ENCODE results near the gene SEMA4D.
A peak's percentile ranks its signal among the peaks of the same experiment; 100 is the strongest.

The SEMA4D gene

GRCh38 chr9:89360465-89360864 lies 137.4 kb downstream of the SEMA4D start:
- Histone ChIP-seq H4K20me1 (ENCODE audit: insufficient read depth) (no peaks in the 10 kb centered on the region), H3K4me3 (IDR thresholded peaks at IDR 0.05; ENCODE audit: insufficient read depth, low read depth, low read length) (no peak overlapping the region), H3K27ac (peak overlapping the region; percentile 12; the same call in 1 of the 2 replicates), H2AFZ (ENCODE audit: low read depth) (no peak overlapping the region), H3K4me1 (ENCODE audit: low read depth, poor library complexity, severe bottlenecking) (no peaks in the 10 kb centered on the region), H3K27me3 (ENCODE audit: insufficient read depth, low read depth) (no peaks in the 10 kb centered on the region), H3K4me2 (no peak overlapping the region), H3K36me3 (ENCODE audit: insufficient read depth) (peaks cover 3% of the 10 kb centered on the region; the same call in 1 of the 2 replicates), H3K9ac (no peak overlapping the region), H3K79me2 (ENCODE audit: insufficient read depth, low read depth) (no peaks in the 10 kb centered on the region)
- TF ChIP-seq CTCF (conservative IDR thresholded peaks at IDR 0.05; ENCODE audit: low read depth, low read length): no peak

GRCh38 chr9:89359751-89360261 lies 138.1 kb downstream of the SEMA4D start:
- Histone ChIP-seq H3K27ac (no peak overlapping the region), H3K4me3 (IDR thresholded peaks at IDR 0.05; ENCODE audit: insufficient read depth, low read depth, low read length) (no peak overlapping the region), H3K27me3 (ENCODE audit: insufficient read depth, low read depth) (no peaks in the 10 kb centered on the region), H3K4me2 (no peak overlapping the region), H3K9ac (no peak overlapping the region), H3K4me1 (ENCODE audit: low read depth, poor library complexity, severe bottlenecking) (no peaks in the 10 kb centered on the region), H3K79me2 (ENCODE audit: insufficient read depth, low read depth) (no peaks in the 10 kb centered on the region), H4K20me1 (ENCODE audit: insufficient read depth) (no peaks in the 10 kb centered on the region), H3K36me3 (ENCODE audit: insufficient read depth) (peaks cover 3% of the 10 kb centered on the region; the same call in 1 of the 2 replicates), H2AFZ (ENCODE audit: low read depth) (no peak overlapping the region)
- no peak for TF ChIP-seq CTCF (conservative IDR thresholded peaks at IDR 0.05; ENCODE audit: low read depth, low read length)

- H3K79me2 ChIP-seq (ENCODE audit: insufficient read depth, low read depth): no peaks in the 10 kb centered on the region
- H3K27ac ChIP-seq: no peak overlapping the region
- no peak overlapping the region for H3K4me3 ChIP-seq (IDR thresholded peaks at IDR 0.05; ENCODE audit: insufficient read depth, low read depth, low read length)
- H2AFZ ChIP-seq (ENCODE audit: low read depth): no peak overlapping the region
- no peak for TF ChIP-seq CTCF (conservative IDR thresholded peaks at IDR 0.05; ENCODE audit: low read depth, low read length)
- H3K36me3 ChIP-seq (ENCODE audit: insufficient read depth): peaks cover 3% of the 10 kb centered on the region; the same call in 1 of the 2 replicates
- H4K20me1 ChIP-seq (ENCODE audit: insufficient read depth): no peaks in the 10 kb centered on the region
- no peaks in the 10 kb centered on the region for H3K27me3 ChIP-seq (ENCODE audit: insufficient read depth, low read depth)
- H3K9ac ChIP-seq: no peak overlapping the region
- H3K4me1 ChIP-seq (ENCODE audit: low read depth, poor library complexity, severe bottlenecking): no peaks in the 10 kb centered on the region
- H3K4me2 ChIP-seq: no peak overlapping the region
Observed at GRCh38 chr9:89358985-89359384, 138.9 kb downstream of the SEMA4D start.

GRCh38 chr9:89358376-89358916 lies 139.5 kb downstream of the SEMA4D start:
- no peak for TF ChIP-seq CTCF (conservative IDR thresholded peaks at IDR 0.05; ENCODE audit: low read depth, low read length)
- H3K79me2 ChIP-seq (ENCODE audit: insufficient read depth, low read depth): no peaks in the 10 kb centered on the region
- H3K4me1 ChIP-seq (ENCODE audit: low read depth, poor library complexity, severe bottlenecking): no peaks in the 10 kb centered on the region
- no peak overlapping the region for H3K27ac ChIP-seq
- H3K36me3 ChIP-seq (ENCODE audit: insufficient read depth): peaks cover 3% of the 10 kb centered on the region; the same call in 1 of the 2 replicates
- H3K4me2 ChIP-seq: no peak overlapping the region
- H3K4me3 ChIP-seq (IDR thresholded peaks at IDR 0.05; ENCODE audit: insufficient read depth, low read depth, low read length): no peak overlapping the region
- H2AFZ ChIP-seq (ENCODE audit: low read depth): no peak overlapping the region
- no peaks in the 10 kb centered on the region for H4K20me1 ChIP-seq (ENCODE audit: insufficient read depth)
- H3K27me3 ChIP-seq (ENCODE audit: insufficient read depth, low read depth): no peaks in the 10 kb centered on the region
- no peak overlapping the region for H3K9ac ChIP-seq

Data from KMS-11 (cell line).